Suppressor macrophage (primary cell): ENCODE data around the gene LAMP1.
"Not testable (repeated sequence)": the region's sequence is repeated elsewhere in the genome, so short reads cannot be mapped to it uniquely, and the experiment has no call there.

Experiments used
- DNase-seq, 4 experiments: peaks; one replicate each; pipeline ENCODE4 v3.0.0-alpha.2; 2020 to 2022
- total RNA-seq, 17 experiments: gene quantifications; one replicate each; lab custom pipeline; 2026; ENCODE audit warnings: mixed read lengths in 6 of 17, inconsistent platforms in 3 of 17; lab: John Stamatoyannopoulos, UW

Gene LAMP1
- 546 to 1,648 (median 1,263) reads per million in 17 experiments for total RNA-seq

- DNase-seq = peak; percentile 99
Measured at GRCh38 chr13:113296823-113297369, at the start of gene LAMP1. LAMP1 (plus strand) TSS chr13:113297239; CDS start chr13:113297435, 196 bp downstream.

- no peak for DNase-seq
Measured at GRCh38 chr13:113252516-113253095, 44.4 kb upstream of the LAMP1 start.

GRCh38 chr13:113257908-113258307, 39.1 kb upstream of the LAMP1 start:
- DNase-seq = not testable (repeated sequence)

- peak; percentile 82 to 88 (median 86) for DNase-seq
Measured at GRCh38 chr13:113258321-113259054, 38.6 kb upstream of the LAMP1 start.

GRCh38 chr13:113260996-113261395, 36.0 kb upstream of the LAMP1 start:
- DNase-seq = peak; percentile 28 to 64 (median 52)

- not testable (repeated sequence) for DNase-seq
Measured at GRCh38 chr13:113263016-113263415, 34.0 kb upstream of the LAMP1 start.

- no peak for DNase-seq
Measured at GRCh38 chr13:113267642-113268405, 29.2 kb upstream of the LAMP1 start.

- DNase-seq = peak; percentile 35 to 67 (median 60)
Measured at GRCh38 chr13:113272031-113272430, 25.0 kb upstream of the LAMP1 start.

- peak; percentile 94 to 98 (median 96) for DNase-seq
Measured at GRCh38 chr13:113272701-113273181, 24.3 kb upstream of the LAMP1 start.

- peak; percentile 38 to 53 (median 48) for DNase-seq
Measured at GRCh38 chr13:113273321-113273720, 23.7 kb upstream of the LAMP1 start.

- DNase-seq = peak; percentile 76 to 90 (median 86)
Measured at GRCh38 chr13:113273851-113274590, 23.0 kb upstream of the LAMP1 start.

GRCh38 chr13:113274721-113275120, 22.3 kb upstream of the LAMP1 start:
- peak; percentile 53 to 76 (median 64) for DNase-seq

- peak; percentile 24 to 66 (median 62) for DNase-seq
Measured at GRCh38 chr13:113275387-113275786, 21.7 kb upstream of the LAMP1 start.

GRCh38 chr13:113280126-113280525, 16.9 kb upstream of the LAMP1 start:
- DNase-seq = no peak

- DNase-seq = no peak
Measured at GRCh38 chr13:113283904-113284303, 13.1 kb upstream of the LAMP1 start.

GRCh38 chr13:113288880-113289279, 8.2 kb upstream of the LAMP1 start:
- DNase-seq = no peak

- DNase-seq = no peak
Measured at GRCh38 chr13:113291129-113291528, 5.9 kb upstream of the LAMP1 start.

GRCh38 chr13:113292021-113292862, 4.8 kb upstream of the LAMP1 start:
- DNase-seq = peak; percentile 71 to 90 (median 80)

GRCh38 chr13:113293686-113294085, 3.4 kb upstream of the LAMP1 start:
- peak; percentile 60 to 77 (median 74) for DNase-seq

- no peak for DNase-seq
Measured at GRCh38 chr13:113295776-113296175, 1.3 kb upstream of the LAMP1 start.
